HepG2 (cell line): ENCODE data around the gene PRKD2. TPM values are rescaled to one million over a fixed set of nuclear protein-coding genes. Genes with fewer than 3 reads are reported as not detected.

ENCODE experiments used
- ATM ChIP-seq: fragments of 450-650 bp; IDR thresholded peaks from 2 replicates; pipeline ENCODE4 v1.7.1; 2017; ENCODE audit warnings: mild to moderate bottlenecking, borderline replicate concordance
- BCL6 ChIP-seq: IDR thresholded peaks from 2 replicates; pipeline ENCODE4 v1.6.1; 2016; ENCODE audit warnings: missing genetic modification reagents, missing compliant biosample characterization
- ESRRA ChIP-seq: sonication (generic); formaldehyde crosslinking; IDR thresholded peaks from 2 replicates; pipeline ENCODE4 v1.5.1; 2020; ENCODE audit warnings: mild to moderate bottlenecking, low read depth, missing genetic modification reagents
- ETV6 ChIP-seq: sonication (generic); formaldehyde crosslinking; conservative IDR thresholded peaks from 2 replicates; pipeline ENCODE4 v1.4.0; 2020; ENCODE audit warnings: missing genetic modification reagents
- NFKB2 ChIP-seq: sonication (generic); formaldehyde crosslinking; IDR thresholded peaks from 2 replicates; pipeline ENCODE4 v1.4.0; 2020; ENCODE audit warnings: missing genetic modification reagents, borderline replicate concordance
- SP4 ChIP-seq: sonication (generic); formaldehyde crosslinking; IDR thresholded peaks from 2 replicates; pipeline ENCODE4 v1.8.1; 2023; ENCODE audit warnings: mild to moderate bottlenecking, missing genetic modification reagents
- TFAP4 ChIP-seq: sonication (generic); IDR thresholded peaks from 2 replicates; pipeline ENCODE4 v1.6.1; 2016; ENCODE audit warnings: low read depth, borderline replicate concordance
- XRCC5 ChIP-seq: fragments of 200-400 bp; formaldehyde crosslinking; optimal IDR thresholded peaks from 2 replicates; pipeline ENCODE3; 2017; ENCODE audit warnings: mild to moderate bottlenecking, low read length
- ZBTB38 ChIP-seq: sonication (generic); formaldehyde crosslinking; IDR thresholded peaks from 2 replicates; pipeline ENCODE4 v1.5.1; 2020; ENCODE audit warnings: mild to moderate bottlenecking, missing genetic modification reagents
- ZNF207 ChIP-seq: fragments of 450-650 bp; IDR thresholded peaks from 2 replicates; pipeline ENCODE4 v1.6.1; 2016; ENCODE audit warnings: antibody characterized with exemption, borderline replicate concordance
- ZNF577 ChIP-seq: sonication (generic); formaldehyde crosslinking; IDR thresholded peaks from 2 replicates; pipeline ENCODE4 v1.4.0; 2020; ENCODE audit warnings: mild to moderate bottlenecking, low read depth, missing genetic modification reagents, borderline replicate concordance
- ZNF687 ChIP-seq: sonication (generic); formaldehyde crosslinking; IDR thresholded peaks from 2 replicates; pipeline ENCODE4 v1.5.1; 2020; ENCODE audit warnings: mild to moderate bottlenecking, missing genetic modification reagents, moderate library complexity
- ZNF768 ChIP-seq: sonication (generic); formaldehyde crosslinking; IDR thresholded peaks from 2 replicates; pipeline ENCODE4 v1.4.0; 2020; ENCODE audit warnings: missing genetic modification reagents
- polyA plus RNA-seq, 8 experiments: library from polyadenylated mRNA; depleted of rRNA in 3 of 8; stranded (reverse) in 7 of 8; unstranded in 1 of 8; fragments of >200 nt; fragmentation: Illumina TruSeq in 4 of 8; extraction: Trizol in 4 of 8; gene quantifications; 2 replicates each; pipeline versions ENCODE4 v1.2.1 to v1.2.3, GENCODE V29; 2011 to 2016; ENCODE audit warnings: low read depth in 4 of 8, missing spikeins in 1 of 8, mixed read lengths in 1 of 8; ENCODE audit not compliant: insufficient read depth in 1 of 8
- total RNA-seq, 5 experiments: library from RNA; depleted of rRNA; stranded (reverse); fragments of >200 nt; fragmentation: Illumina TruSeq; extraction: Trizol; gene quantifications; 2 replicates each; pipeline ENCODE4 v1.2.3, GENCODE V29; 2016; ENCODE audit warnings: low read depth in 1 of 5
- TF ChIP-seq, protein P1 (sequence below): sonication (generic); formaldehyde crosslinking; IDR thresholded peaks from 2 replicates; pipeline ENCODE4 v1.5.0; 2020; ENCODE audit warnings: missing genetic modification reagents, mild to moderate bottlenecking, borderline replicate concordance
- TF ChIP-seq, protein P2 (sequence below): fragments of 450-650 bp; IDR thresholded peaks from 2 replicates; pipeline ENCODE4 v1.6.1; 2017; ENCODE audit warnings: mild to moderate bottlenecking
- TF ChIP-seq, protein P3 (sequence below): sonication (generic); formaldehyde crosslinking; IDR thresholded peaks from 2 replicates; pipeline ENCODE4 v1.5.0; 2020; ENCODE audit warnings: missing genetic modification reagents, mild to moderate bottlenecking, borderline replicate concordance
- TF ChIP-seq, protein P4 (sequence below): sonication (generic); formaldehyde crosslinking; IDR thresholded peaks from 2 replicates; pipeline ENCODE4 v1.9.0; 2022; ENCODE audit warnings: missing genetic modification reagents, mild to moderate bottlenecking, borderline replicate concordance

The PRKD2 gene
- total and polyA plus RNA-seq, 2 of the 13 experiments (the other 11 are each of a cell fraction or from before 2014, with no cell fraction given): 6.7 to 7.3 TPM

- TF ChIP-seq ESRRA (CRISPR knock-in tag) (0 out of 2 replicates have a peak, but pooled peaks have one; percentile 27), ATM (no peak), TFAP4 (peak; percentile 55), ETV6 (CRISPR knock-in tag) (no peak), XRCC5 (peak; percentile 77), BCL6 (CRISPR knock-in tag) (no peak), ZBTB38 (CRISPR knock-in tag) (peak; percentile 87), ZNF768 (CRISPR knock-in tag) (peak; percentile 13; the same call in 1 of the 2 replicates), ZNF577 (CRISPR knock-in tag) (no peak), SP4 (CRISPR knock-in tag) (no peak), NFKB2 (CRISPR knock-in tag) (0 out of 2 replicates have a peak, but pooled peaks have one; percentile 9), ZNF687 (CRISPR knock-in tag) (peak; percentile 57), ZNF207 (no peak)
- TF ChIP-seq, protein P1, sequence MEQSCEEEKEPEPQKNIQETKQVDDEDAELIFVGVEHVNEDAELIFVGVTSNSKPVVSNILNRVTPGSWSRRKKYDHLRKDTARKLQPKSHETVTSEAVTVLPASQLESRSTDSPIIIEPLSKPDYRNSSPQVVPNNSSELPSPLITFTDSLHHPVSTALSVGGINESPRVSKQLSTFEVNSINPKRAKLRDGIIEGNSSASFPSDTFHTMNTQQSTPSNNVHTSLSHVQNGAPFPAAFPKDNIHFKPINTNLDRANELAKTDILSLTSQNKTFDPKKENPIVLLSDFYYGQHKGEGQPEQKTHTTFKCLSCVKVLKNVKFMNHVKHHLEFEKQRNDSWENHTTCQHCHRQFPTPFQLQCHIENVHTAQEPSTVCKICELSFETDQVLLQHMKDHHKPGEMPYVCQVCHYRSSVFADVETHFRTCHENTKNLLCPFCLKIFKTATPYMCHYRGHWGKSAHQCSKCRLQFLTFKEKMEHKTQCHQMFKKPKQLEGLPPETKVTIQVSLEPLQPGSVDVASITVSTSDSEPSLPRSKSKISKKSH (CRISPR knock-in tag): 0 out of 2 replicates have a peak, but pooled peaks have one; percentile 31
- TF ChIP-seq, protein P2, sequence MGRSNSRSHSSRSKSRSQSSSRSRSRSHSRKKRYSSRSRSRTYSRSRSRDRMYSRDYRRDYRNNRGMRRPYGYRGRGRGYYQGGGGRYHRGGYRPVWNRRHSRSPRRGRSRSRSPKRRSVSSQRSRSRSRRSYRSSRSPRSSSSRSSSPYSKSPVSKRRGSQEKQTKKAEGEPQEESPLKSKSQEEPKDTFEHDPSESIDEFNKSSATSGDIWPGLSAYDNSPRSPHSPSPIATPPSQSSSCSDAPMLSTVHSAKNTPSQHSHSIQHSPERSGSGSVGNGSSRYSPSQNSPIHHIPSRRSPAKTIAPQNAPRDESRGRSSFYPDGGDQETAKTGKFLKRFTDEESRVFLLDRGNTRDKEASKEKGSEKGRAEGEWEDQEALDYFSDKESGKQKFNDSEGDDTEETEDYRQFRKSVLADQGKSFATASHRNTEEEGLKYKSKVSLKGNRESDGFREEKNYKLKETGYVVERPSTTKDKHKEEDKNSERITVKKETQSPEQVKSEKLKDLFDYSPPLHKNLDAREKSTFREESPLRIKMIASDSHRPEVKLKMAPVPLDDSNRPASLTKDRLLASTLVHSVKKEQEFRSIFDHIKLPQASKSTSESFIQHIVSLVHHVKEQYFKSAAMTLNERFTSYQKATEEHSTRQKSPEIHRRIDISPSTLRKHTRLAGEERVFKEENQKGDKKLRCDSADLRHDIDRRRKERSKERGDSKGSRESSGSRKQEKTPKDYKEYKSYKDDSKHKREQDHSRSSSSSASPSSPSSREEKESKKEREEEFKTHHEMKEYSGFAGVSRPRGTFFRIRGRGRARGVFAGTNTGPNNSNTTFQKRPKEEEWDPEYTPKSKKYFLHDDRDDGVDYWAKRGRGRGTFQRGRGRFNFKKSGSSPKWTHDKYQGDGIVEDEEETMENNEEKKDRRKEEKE: no peak
- TF ChIP-seq, protein P3, sequence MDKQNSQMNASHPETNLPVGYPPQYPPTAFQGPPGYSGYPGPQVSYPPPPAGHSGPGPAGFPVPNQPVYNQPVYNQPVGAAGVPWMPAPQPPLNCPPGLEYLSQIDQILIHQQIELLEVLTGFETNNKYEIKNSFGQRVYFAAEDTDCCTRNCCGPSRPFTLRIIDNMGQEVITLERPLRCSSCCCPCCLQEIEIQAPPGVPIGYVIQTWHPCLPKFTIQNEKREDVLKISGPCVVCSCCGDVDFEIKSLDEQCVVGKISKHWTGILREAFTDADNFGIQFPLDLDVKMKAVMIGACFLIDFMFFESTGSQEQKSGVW (CRISPR knock-in tag): no peak
- TF ChIP-seq, protein P4, sequence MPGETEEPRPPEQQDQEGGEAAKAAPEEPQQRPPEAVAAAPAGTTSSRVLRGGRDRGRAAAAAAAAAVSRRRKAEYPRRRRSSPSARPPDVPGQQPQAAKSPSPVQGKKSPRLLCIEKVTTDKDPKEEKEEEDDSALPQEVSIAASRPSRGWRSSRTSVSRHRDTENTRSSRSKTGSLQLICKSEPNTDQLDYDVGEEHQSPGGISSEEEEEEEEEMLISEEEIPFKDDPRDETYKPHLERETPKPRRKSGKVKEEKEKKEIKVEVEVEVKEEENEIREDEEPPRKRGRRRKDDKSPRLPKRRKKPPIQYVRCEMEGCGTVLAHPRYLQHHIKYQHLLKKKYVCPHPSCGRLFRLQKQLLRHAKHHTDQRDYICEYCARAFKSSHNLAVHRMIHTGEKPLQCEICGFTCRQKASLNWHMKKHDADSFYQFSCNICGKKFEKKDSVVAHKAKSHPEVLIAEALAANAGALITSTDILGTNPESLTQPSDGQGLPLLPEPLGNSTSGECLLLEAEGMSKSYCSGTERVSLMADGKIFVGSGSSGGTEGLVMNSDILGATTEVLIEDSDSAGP (CRISPR knock-in tag): peak; percentile 47; the same call in 1 of the 2 replicates
These were observed 11.9 kb upstream of the PRKD2 start (continued) for GRCh38 chr19:46728693-46729339.
